GM18951 (cell line): ENCODE measurements around the gene AMZ1.

Experiments
- POLR2A ChIP-seq: IDR thresholded peaks from 4 replicates; pipeline ENCODE4 v1.6.1; 2011; ENCODE audit warnings: mild to moderate bottlenecking; ENCODE audit not compliant: insufficient read length, insufficient read depth; ENCODE audit errors: extremely low read depth
- in situ Hi-C: fragments of 300-500 bp; cut with MboI; formaldehyde crosslinking; loops from one replicate; pipeline ENCODE4 v1.12.0; 2022; ENCODE audit warnings: low sequenced_read_pairs, mixed read lengths, inconsistent platforms; ENCODE audit not compliant: unreplicated experiment

Gene AMZ1

GRCh38 chr7:2710901-2711551, 23.0 kb downstream of the AMZ1 start:
- in situ Hi-C loops: no loop called here
- no peak for TF ChIP-seq POLR2A

GRCh38 chr7:2711895-2712675, 24.1 kb downstream of the AMZ1 start:
- in situ Hi-C loops: no loop called here
- TF ChIP-seq POLR2A: no peak

- in situ Hi-C loops: no loop called here
Observed at GRCh38 chr7:2713370-2713769, 25.4 kb downstream of the AMZ1 start.

GRCh38 chr7:2713978-2714377, 26.0 kb downstream of the AMZ1 start:
- no peak for TF ChIP-seq POLR2A
- in situ Hi-C loops: no loop called here

More at GRCh38 chr7:2713370-2713769, 25.4 kb downstream of the AMZ1 start:
- TF ChIP-seq POLR2A: no peak

GRCh38 chr7:2714636-2715035, 26.6 kb downstream of the AMZ1 start:
- TF ChIP-seq POLR2A: no peak
- in situ Hi-C loops: no loop called here

- in situ Hi-C loops: no loop called here
- TF ChIP-seq POLR2A: no peak
Observed at GRCh38 chr7:2715341-2716231, 27.6 kb downstream of the AMZ1 start.

GRCh38 chr7:2716488-2716887, 28.5 kb downstream of the AMZ1 start:
- in situ Hi-C loops: no loop called here
- TF ChIP-seq POLR2A: no peak

- no peak for TF ChIP-seq POLR2A
- in situ Hi-C loops: no loop called here
Observed at GRCh38 chr7:2716906-2717292, 28.9 kb downstream of the AMZ1 start.

GRCh38 chr7:2717293-2718261, 29.6 kb downstream of the AMZ1 start:
- in situ Hi-C loops: no loop called here
- no peak for TF ChIP-seq POLR2A

GRCh38 chr7:2718296-2718965, 30.4 kb downstream of the AMZ1 start:
- TF ChIP-seq POLR2A: no peak
- in situ Hi-C loops: no loop called here

- in situ Hi-C loops: no loop called here
- no peak for TF ChIP-seq POLR2A
Observed at GRCh38 chr7:2719007-2719406, 31.0 kb downstream of the AMZ1 start.

- no peak for TF ChIP-seq POLR2A
- in situ Hi-C loops: no loop called here
Observed at GRCh38 chr7:2720024-2720423, 32.0 kb downstream of the AMZ1 start.
